ENCODE results near the gene HEPACAM2.

The HEPACAM2 gene
- total RNA-seq, result 0 reads per million in 2 donors

GRCh38 chr7:93226310-93226709 lies at the start of gene HEPACAM2:
Gene HEPACAM2 (minus strand): TSS chr7:93226469.
- DNase-seq, result no peak

- DNase-seq, result no peak
Observed at GRCh38 chr7:93265220-93265619, 39.0 kb upstream of the HEPACAM2 start.

- DNase-seq, result no peak
Observed at GRCh38 chr7:93262535-93262934, 36.3 kb upstream of the HEPACAM2 start.

GRCh38 chr7:93258661-93259060 lies 32.4 kb upstream of the HEPACAM2 start:
- no peak for DNase-seq

- DNase-seq, result no peak
Observed at GRCh38 chr7:93249491-93250148, 23.4 kb upstream of the HEPACAM2 start.

- peak in 2 of 5 experiments; percentile 12 to 69 for DNase-seq
Observed at GRCh38 chr7:93245525-93246432, 19.5 kb upstream of the HEPACAM2 start.

- DNase-seq, result no peak
Observed at GRCh38 chr7:93242106-93242505, 15.8 kb upstream of the HEPACAM2 start.

GRCh38 chr7:93239824-93240223 lies 13.6 kb upstream of the HEPACAM2 start:
- DNase-seq, result no peak

- no peak for DNase-seq
Observed at GRCh38 chr7:93238748-93239147, 12.5 kb upstream of the HEPACAM2 start.

GRCh38 chr7:93238131-93238530 lies 11.9 kb upstream of the HEPACAM2 start:
- DNase-seq, result no peak

- DNase-seq, result no peak
Observed at GRCh38 chr7:93235541-93235940, 9.3 kb upstream of the HEPACAM2 start.

GRCh38 chr7:93232673-93233018 lies 6.4 kb upstream of the HEPACAM2 start:
- peak in 1 of 5 experiments; percentile 28 for DNase-seq

GRCh38 chr7:93231799-93232672 lies 5.8 kb upstream of the HEPACAM2 start, which contains the start of gene VPS50:
Gene VPS50 (plus strand): TSS chr7:93232366. CDS start chr7:93232468, 102 bp downstream.
- peak; percentile 66 to 97 (median 89) for DNase-seq

GRCh38 chr7:93231259-93231658 lies 5.0 kb upstream of the HEPACAM2 start:
- no peak for DNase-seq

GRCh38 chr7:93228302-93228701 lies 2.0 kb upstream of the HEPACAM2 start:
- peak in 2 of 5 experiments; percentile 50 to 73 for DNase-seq

- DNase-seq, result no peak
Observed at GRCh38 chr7:93219868-93220267, 6.4 kb downstream of the HEPACAM2 start.

- DNase-seq, result no peak
Observed at GRCh38 chr7:93218997-93219827, 7.1 kb downstream of the HEPACAM2 start.

- DNase-seq, result no peak
Observed at GRCh38 chr7:93212881-93213280, 13.4 kb downstream of the HEPACAM2 start.

GRCh38 chr7:93211228-93211818 lies 14.9 kb downstream of the HEPACAM2 start:
- DNase-seq, result no peak

- DNase-seq, result no peak
Observed at GRCh38 chr7:93205046-93205445, 21.2 kb downstream of the HEPACAM2 start.

- no peak for DNase-seq
Observed at GRCh38 chr7:93203496-93203895, 22.8 kb downstream of the HEPACAM2 start.
